Hepatocyte (in vitro differentiated cells): ENCODE data around the gene SSPN. TPM values are rescaled to one million over a fixed set of nuclear protein-coding genes. Genes with fewer than 3 reads are reported as not detected.

Experiments
- DNase-seq: peaks from one replicate; pipeline ENCODE4 v3.0.0-alpha.2; 2016; ENCODE audit warnings: low spot score
- H2AFZ ChIP-seq: fragments of 200-600 bp; sonication (generic); 2 replicates; pipeline ENCODE4 v1.6.0; 2016; ENCODE audit warnings: antibody characterized with exemption, mild to moderate bottlenecking
- H3K27ac ChIP-seq: fragments of 200-600 bp; sonication (generic); 2 replicates; pipeline ENCODE4 v1.5.1; 2016; ENCODE audit warnings: mild to moderate bottlenecking
- H3K27me3 ChIP-seq: fragments of 200-600 bp; sonication (generic); 2 replicates; pipeline ENCODE4 v1.6.1; 2016
- H3K36me3 ChIP-seq: fragments of 200-600 bp; sonication (generic); replicated peaks from 2 replicates; pipeline ENCODE4 v1.5.1; 2016; ENCODE audit warnings: low read depth; ENCODE audit not compliant: insufficient read depth
- H3K4me1 ChIP-seq: fragments of 200-600 bp; sonication (generic); 2 replicates; pipeline ENCODE4 v1.5.1; 2016; ENCODE audit warnings: mild to moderate bottlenecking, moderate library complexity; ENCODE audit not compliant: insufficient read depth
- H3K4me2 ChIP-seq: fragments of 200-600 bp; sonication (generic); 2 replicates; pipeline ENCODE4 v1.6.0; 2016
- H3K4me3 ChIP-seq: fragments of 200-600 bp; sonication (generic); 2 replicates; pipeline ENCODE4 v1.5.1; 2016; ENCODE audit warnings: mild to moderate bottlenecking
- H3K79me2 ChIP-seq: fragments of 200-600 bp; sonication (generic); 2 replicates; pipeline ENCODE4 v1.6.0; 2017; ENCODE audit warnings: mild to moderate bottlenecking
- H3K9me2 ChIP-seq: fragments of 200-600 bp; sonication (generic); replicated peaks from 2 replicates; pipeline ENCODE4 v1.6.0; 2017; ENCODE audit warnings: mild to moderate bottlenecking; ENCODE audit not compliant: insufficient read depth
- H3K9me3 ChIP-seq: fragments of 200-600 bp; sonication (generic); 2 replicates; pipeline ENCODE4 v1.5.1; 2016; ENCODE audit warnings: low read depth, mild to moderate bottlenecking
- H4K20me1 ChIP-seq: fragments of 200-600 bp; sonication (generic); 2 replicates; pipeline ENCODE4 v1.6.0; 2016; ENCODE audit warnings: mild to moderate bottlenecking; ENCODE audit not compliant: insufficient read depth, poor library complexity, severe bottlenecking
- CTCF ChIP-seq: fragments of 200-600 bp; sonication (generic); IDR thresholded peaks from 2 replicates; pipeline ENCODE4 v1.5.1; 2016; ENCODE audit warnings: antibody characterized with exemption, mild to moderate bottlenecking; ENCODE audit not compliant: poor library complexity
- EZH2 ChIP-seq: fragments of 200-600 bp; sonication (generic); IDR thresholded peaks from 2 replicates; pipeline ENCODE4 v1.6.1; 2016; ENCODE audit warnings: antibody characterized with exemption, mild to moderate bottlenecking, borderline replicate concordance
- EZH2phosphoT487 ChIP-seq: fragments of 200-600 bp; sonication (generic); IDR thresholded peaks from one replicate; pipeline ENCODE4 v1.6.1; 2018; ENCODE audit warnings: antibody characterized with exemption, mild to moderate bottlenecking, low read depth, moderate library complexity; ENCODE audit not compliant: unreplicated experiment, severe bottlenecking
- WGBS: methylation state at CpG from one replicate; pipeline ENCODE4 v1.1.6; 2016; ENCODE audit warnings: low lambda C conversion rate; ENCODE audit errors: missing lambda C conversion rate; 5-methylcytosine and 5-hydroxymethylcytosine counted together
- polyA plus RNA-seq: library from polyadenylated mRNA; unstranded; fragments of >200 nt; fragmentation: Nextera tagmentation; extraction: Ambion mirVana; gene quantifications from 2 replicates; pipeline ENCODE4 v1.2.1, GENCODE V29; 2016
- total RNA-seq: library from RNA; depleted of rRNA; stranded (reverse); fragments of >200 nt; gene quantifications from 2 replicates; pipeline ENCODE4 v1.2.3, GENCODE V29; 2014

SSPN gene
- total and polyA plus RNA-seq, 2 experiments from 2014 or later, result 1.7 to 12.5 TPM

- 78% methylated on average over 17 of the region's 17 CpGs for WGBS
- no peaks in the 10 kb centered on the region for H3K36me3 ChIP-seq
- H4K20me1 ChIP-seq, result no peaks in the 10 kb centered on the region
- H3K79me2 ChIP-seq, result no peaks in the 10 kb centered on the region
- no peak for TF ChIP-seq EZH2
- no peak for TF ChIP-seq CTCF
- TF ChIP-seq EZH2phosphoT487, result no peak
- DNase-seq, result no peak
- no peak overlapping the region for H3K4me3 ChIP-seq
- no peaks in the 10 kb centered on the region for H3K9me2 ChIP-seq
- no peak overlapping the region for H3K4me2 ChIP-seq
- H2AFZ ChIP-seq, result no peak overlapping the region
- H3K27me3 ChIP-seq, result no peaks in the 10 kb centered on the region
- H3K4me1 ChIP-seq, result peaks cover 11% of the 10 kb centered on the region
- no peak overlapping the region for H3K27ac ChIP-seq
- no peaks in the 10 kb centered on the region for H3K9me3 ChIP-seq
Observed at GRCh38 chr12:26156201-26156871, 39.0 kb upstream of the SSPN start.

- Histone ChIP-seq H3K9me3 (no peaks in the 10 kb centered on the region), H3K36me3 (no peaks in the 10 kb centered on the region), H3K4me3 (no peak overlapping the region), H2AFZ (no peak overlapping the region), H3K4me2 (no peak overlapping the region), H4K20me1 (no peaks in the 10 kb centered on the region), H3K4me1 (peaks cover 11% of the 10 kb centered on the region), H3K27me3 (no peaks in the 10 kb centered on the region), H3K27ac (no peak overlapping the region), H3K9me2 (no peaks in the 10 kb centered on the region), H3K79me2 (no peaks in the 10 kb centered on the region)
- DNase-seq, result peak; percentile 19
- 41% methylated on average over 3 of the region's 3 CpGs for WGBS
- no peak for TF ChIP-seq CTCF
- no peak for TF ChIP-seq EZH2phosphoT487
- no peak for TF ChIP-seq EZH2
Observed at GRCh38 chr12:26157001-26157400, 38.4 kb upstream of the SSPN start.

- no peak overlapping the region for H3K4me2 ChIP-seq
- no peaks in the 10 kb centered on the region for H3K79me2 ChIP-seq
- H3K9me3 ChIP-seq, result no peaks in the 10 kb centered on the region
- no peak overlapping the region for H3K27ac ChIP-seq
- WGBS, result 59% methylated on average over 3 of the region's 3 CpGs
- no peaks in the 10 kb centered on the region for H3K36me3 ChIP-seq
- H3K27me3 ChIP-seq, result no peaks in the 10 kb centered on the region
- H4K20me1 ChIP-seq, result no peaks in the 10 kb centered on the region
- H3K9me2 ChIP-seq, result no peaks in the 10 kb centered on the region
- no peak overlapping the region for H2AFZ ChIP-seq
- H3K4me1 ChIP-seq, result peaks cover 5% of the 10 kb centered on the region
- DNase-seq, result no peak
- H3K4me3 ChIP-seq, result no peak overlapping the region
- TF ChIP-seq CTCF, result no peak
- no peak for TF ChIP-seq EZH2
- TF ChIP-seq EZH2phosphoT487, result no peak
Observed at GRCh38 chr12:26158078-26158764, 37.2 kb upstream of the SSPN start.
